ENCODE data around the gene PLEKHO1.
"Not testable (repeated sequence)": the region's sequence is repeated elsewhere in the genome, so short reads cannot be mapped to it uniquely, and the experiment has no call there.

The PLEKHO1 gene

GRCh38 chr1:150178548-150178947, 28.8 kb downstream of the PLEKHO1 start:
- H3K9me3 ChIP-seq (replicated peaks; ENCODE audit: low read length) = no peaks in the 10 kb centered on the region
- H3K36me3 ChIP-seq (ENCODE audit: insufficient read depth, low read length) = no peaks in the 10 kb centered on the region
- H3K4me2 ChIP-seq (ENCODE audit: low read length) = no peak overlapping the region
- H3K4me1 ChIP-seq (ENCODE audit: control insufficient read depth, insufficient read depth, low read length) = no peaks in the 10 kb centered on the region
- H3K4me3 ChIP-seq (ENCODE audit: low read length) = no peak overlapping the region
- no peaks in the 10 kb centered on the region for H3K27me3 ChIP-seq (ENCODE audit: control insufficient read depth, insufficient read depth, low read length)
- no peak overlapping the region for H3K9ac ChIP-seq (ENCODE audit: low read depth, low read length)

- Histone ChIP-seq H3K9ac (ENCODE audit: low read depth, low read length) (no peak overlapping the region), H3K4me2 (ENCODE audit: low read length) (no peak overlapping the region), H3K4me1 (ENCODE audit: control insufficient read depth, insufficient read depth, low read length) (no peaks in the 10 kb centered on the region), H3K9me3 (replicated peaks; ENCODE audit: low read length) (no peaks in the 10 kb centered on the region), H3K27me3 (ENCODE audit: control insufficient read depth, insufficient read depth, low read length) (no peaks in the 10 kb centered on the region), H3K4me3 (ENCODE audit: low read length) (no peak overlapping the region), H3K36me3 (ENCODE audit: insufficient read depth, low read length) (no peaks in the 10 kb centered on the region)
These were observed 30.2 kb downstream of the PLEKHO1 start for GRCh38 chr1:150179867-150180266.

- no peaks in the 10 kb centered on the region for H3K27me3 ChIP-seq (ENCODE audit: control insufficient read depth, insufficient read depth, low read length)
- no peaks in the 10 kb centered on the region for H3K9me3 ChIP-seq (replicated peaks; ENCODE audit: low read length)
- H3K9ac ChIP-seq (ENCODE audit: low read depth, low read length) = no peak overlapping the region
- H3K36me3 ChIP-seq (ENCODE audit: insufficient read depth, low read length) = no peaks in the 10 kb centered on the region
- H3K4me3 ChIP-seq (ENCODE audit: low read length) = no peak overlapping the region
- no peak overlapping the region for H3K4me2 ChIP-seq (ENCODE audit: low read length)
- no peaks in the 10 kb centered on the region for H3K4me1 ChIP-seq (ENCODE audit: control insufficient read depth, insufficient read depth, low read length)
These were observed 30.8 kb downstream of the PLEKHO1 start for GRCh38 chr1:150180474-150180873.

DNA sequence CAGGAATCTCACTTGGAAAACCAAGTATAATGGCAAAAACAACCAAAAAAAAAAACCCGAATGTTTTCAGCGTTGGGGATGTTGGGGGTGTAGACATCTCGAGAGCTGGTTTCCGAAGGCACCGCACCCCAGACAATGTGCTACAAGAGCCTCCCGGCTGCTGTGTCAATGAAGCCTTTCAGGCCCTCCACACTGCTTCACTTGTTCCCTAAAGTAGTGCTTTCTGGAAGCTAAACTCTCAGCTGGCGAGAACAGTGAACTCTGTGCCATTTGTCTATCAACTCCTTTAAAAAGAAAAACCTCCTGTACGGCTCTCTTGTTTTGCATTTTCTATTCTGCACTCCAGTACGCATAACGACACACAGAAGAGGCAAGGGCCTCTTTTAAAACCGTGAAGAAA, 32.5 kb downstream of the PLEKHO1 start:
- no peak overlapping the region for H3K9ac ChIP-seq (ENCODE audit: low read depth, low read length)
- H3K4me1 ChIP-seq (ENCODE audit: control insufficient read depth, insufficient read depth, low read length) = peaks cover 11% of the 10 kb centered on the region
- H3K4me2 ChIP-seq (ENCODE audit: low read length) = no peak overlapping the region

GRCh38 chr1:150183061-150183460, 33.3 kb downstream of the PLEKHO1 start:
- no peaks in the 10 kb centered on the region for H3K36me3 ChIP-seq (ENCODE audit: insufficient read depth, low read length)
- H3K4me2 ChIP-seq (ENCODE audit: low read length) = no peak overlapping the region
- no peaks in the 10 kb centered on the region for H3K27me3 ChIP-seq (ENCODE audit: control insufficient read depth, insufficient read depth, low read length)
- H3K9ac ChIP-seq (ENCODE audit: low read depth, low read length) = no peak overlapping the region
- no peak overlapping the region for H3K4me3 ChIP-seq (ENCODE audit: low read length)
- H3K9me3 ChIP-seq (replicated peaks; ENCODE audit: low read length) = no peaks in the 10 kb centered on the region
- H3K4me1 ChIP-seq (ENCODE audit: control insufficient read depth, insufficient read depth, low read length) = peaks cover 15% of the 10 kb centered on the region

More for the DNA sequence above, 32.5 kb downstream of the PLEKHO1 start:
- Histone ChIP-seq H3K36me3 (ENCODE audit: insufficient read depth, low read length) (no peaks in the 10 kb centered on the region), H3K4me3 (ENCODE audit: low read length) (no peak overlapping the region), H3K9me3 (replicated peaks; ENCODE audit: low read length) (no peaks in the 10 kb centered on the region), H3K27me3 (ENCODE audit: control insufficient read depth, insufficient read depth, low read length) (no peaks in the 10 kb centered on the region)

- no peak overlapping the region for H3K4me3 ChIP-seq (ENCODE audit: low read length)
These were observed 35.8 kb downstream of the PLEKHO1 start for GRCh38 chr1:150185481-150185880.

DNA sequence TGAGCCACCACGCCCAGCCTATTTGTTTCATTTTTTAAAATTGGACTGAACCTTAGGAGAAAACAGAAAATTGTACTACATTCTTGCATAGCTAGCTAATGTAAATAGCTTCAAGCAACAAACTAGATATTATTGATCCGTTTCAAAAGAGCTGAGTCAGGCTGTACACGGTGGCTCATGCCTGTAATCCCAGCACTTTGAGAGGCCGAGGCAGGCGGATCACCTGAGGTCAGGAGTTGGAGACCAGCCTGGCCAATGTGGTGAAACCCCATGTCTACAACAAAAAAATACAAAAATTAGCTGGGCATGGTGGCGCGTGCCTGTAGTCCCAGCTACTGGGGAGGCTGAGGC, 36.7 kb downstream of the PLEKHO1 start:
- H3K4me3 ChIP-seq (ENCODE audit: low read length); H3K9ac ChIP-seq (ENCODE audit: low read depth, low read length); H3K27me3 ChIP-seq (ENCODE audit: control insufficient read depth, insufficient read depth, low read length); H3K9me3 ChIP-seq (replicated peaks; ENCODE audit: low read length); H3K36me3 ChIP-seq (ENCODE audit: insufficient read depth, low read length): not testable (repeated sequence)
- Histone ChIP-seq H3K4me2 (ENCODE audit: low read length) (peak overlapping the region; percentile 73), H3K4me1 (ENCODE audit: control insufficient read depth, insufficient read depth, low read length) (peaks cover 15% of the 10 kb centered on the region)

More at GRCh38 chr1:150185481-150185880, 35.8 kb downstream of the PLEKHO1 start:
- Histone ChIP-seq H3K36me3 (ENCODE audit: insufficient read depth, low read length) (no peaks in the 10 kb centered on the region), H3K9me3 (replicated peaks; ENCODE audit: low read length) (no peaks in the 10 kb centered on the region), H3K4me2 (ENCODE audit: low read length) (no peak overlapping the region), H3K9ac (ENCODE audit: low read depth, low read length) (no peak overlapping the region), H3K4me1 (ENCODE audit: control insufficient read depth, insufficient read depth, low read length) (peaks cover 15% of the 10 kb centered on the region), H3K27me3 (ENCODE audit: control insufficient read depth, insufficient read depth, low read length) (no peaks in the 10 kb centered on the region)

GRCh38 chr1:150186789-150187559, 37.3 kb downstream of the PLEKHO1 start:
- peaks cover 18% of the 10 kb centered on the region for H3K4me1 ChIP-seq (ENCODE audit: control insufficient read depth, insufficient read depth, low read length)
- no peaks in the 10 kb centered on the region for H3K36me3 ChIP-seq (ENCODE audit: insufficient read depth, low read length)
- no peaks in the 10 kb centered on the region for H3K9me3 ChIP-seq (replicated peaks; ENCODE audit: low read length)
- peak overlapping the region; percentile 71 for H3K9ac ChIP-seq (ENCODE audit: low read depth, low read length)
- H3K4me2 ChIP-seq (ENCODE audit: low read length) = peak overlapping the region; percentile 73
- H3K4me3 ChIP-seq (ENCODE audit: low read length) = peak overlapping the region; percentile 56
- H3K27me3 ChIP-seq (ENCODE audit: control insufficient read depth, insufficient read depth, low read length) = no peaks in the 10 kb centered on the region

- Histone ChIP-seq H3K4me3 (ENCODE audit: low read length) (no peak overlapping the region), H3K9ac (ENCODE audit: low read depth, low read length) (no peak overlapping the region), H3K4me1 (ENCODE audit: control insufficient read depth, insufficient read depth, low read length) (peaks cover 24% of the 10 kb centered on the region), H3K9me3 (replicated peaks; ENCODE audit: low read length) (no peaks in the 10 kb centered on the region), H3K36me3 (ENCODE audit: insufficient read depth, low read length) (no peaks in the 10 kb centered on the region), H3K4me2 (ENCODE audit: low read length) (peak overlapping the region; percentile 45), H3K27me3 (ENCODE audit: control insufficient read depth, insufficient read depth, low read length) (no peaks in the 10 kb centered on the region)
These were observed 37.8 kb downstream of the PLEKHO1 start for GRCh38 chr1:150187560-150187931.

DNA sequence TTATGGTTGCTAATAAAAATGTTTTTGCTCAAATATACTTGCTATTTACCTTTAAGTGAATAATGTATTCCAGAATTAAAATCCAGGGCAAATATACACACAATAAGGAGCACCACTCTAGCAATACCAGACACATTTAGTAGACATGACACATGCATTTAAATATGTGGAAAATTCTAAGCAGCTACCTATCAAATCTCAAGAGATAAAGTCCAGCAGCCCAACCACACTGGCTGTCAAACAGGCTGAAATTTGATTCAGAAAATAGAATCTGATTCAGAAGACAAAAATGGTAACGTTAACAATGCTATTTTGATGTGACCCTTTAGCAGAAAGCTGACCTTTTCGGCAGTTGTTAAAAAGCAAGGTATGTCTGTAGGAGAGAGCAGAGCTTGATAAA, 42.3 kb downstream of the PLEKHO1 start:
- Histone ChIP-seq H3K4me1 (ENCODE audit: control insufficient read depth, insufficient read depth, low read length) (peaks cover 30% of the 10 kb centered on the region), H3K9me3 (replicated peaks; ENCODE audit: low read length) (no peaks in the 10 kb centered on the region), H3K4me2 (ENCODE audit: low read length) (peak overlapping the region; percentile 1), H3K36me3 (ENCODE audit: insufficient read depth, low read length) (no peaks in the 10 kb centered on the region), H3K4me3 (ENCODE audit: low read length) (no peak overlapping the region), H3K27me3 (ENCODE audit: control insufficient read depth, insufficient read depth, low read length) (no peaks in the 10 kb centered on the region), H3K9ac (ENCODE audit: low read depth, low read length) (no peak overlapping the region)

GRCh38 chr1:150194381-150195031, 44.8 kb downstream of the PLEKHO1 start:
- H3K9ac ChIP-seq (ENCODE audit: low read depth, low read length) = peak overlapping the region; percentile 20
- H3K9me3 ChIP-seq (replicated peaks; ENCODE audit: low read length) = no peaks in the 10 kb centered on the region
- no peak overlapping the region for H3K4me3 ChIP-seq (ENCODE audit: low read length)
- H3K27me3 ChIP-seq (ENCODE audit: control insufficient read depth, insufficient read depth, low read length) = no peaks in the 10 kb centered on the region
- H3K4me1 ChIP-seq (ENCODE audit: control insufficient read depth, insufficient read depth, low read length) = peaks cover 28% of the 10 kb centered on the region
- no peak overlapping the region for H3K4me2 ChIP-seq (ENCODE audit: low read length)
- H3K36me3 ChIP-seq (ENCODE audit: insufficient read depth, low read length) = no peaks in the 10 kb centered on the region

DNA sequence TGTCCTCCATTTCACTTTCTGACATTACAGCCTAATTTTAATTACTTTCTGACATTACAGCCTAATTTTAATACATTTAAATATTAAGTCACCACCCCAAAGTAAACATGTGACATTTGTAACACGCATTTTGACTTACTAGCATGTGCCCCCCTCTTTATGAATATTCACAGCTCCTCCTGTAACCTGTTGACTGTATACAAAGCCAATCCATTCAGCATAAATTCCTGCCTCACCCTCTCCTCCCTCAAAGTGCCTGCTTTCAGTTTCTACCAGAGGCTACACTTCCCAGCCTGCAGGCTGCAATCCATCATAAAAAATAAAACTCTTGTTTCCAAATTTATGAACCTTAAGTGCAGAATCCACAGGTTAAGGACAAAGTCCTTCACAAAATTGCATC, 46.7 kb downstream of the PLEKHO1 start:
- Histone ChIP-seq H3K27me3 (ENCODE audit: control insufficient read depth, insufficient read depth, low read length) (no peaks in the 10 kb centered on the region), H3K4me2 (ENCODE audit: low read length) (no peak overlapping the region), H3K4me1 (ENCODE audit: control insufficient read depth, insufficient read depth, low read length) (peaks cover 28% of the 10 kb centered on the region), H3K9me3 (replicated peaks; ENCODE audit: low read length) (no peaks in the 10 kb centered on the region), H3K4me3 (ENCODE audit: low read length) (no peak overlapping the region), H3K36me3 (ENCODE audit: insufficient read depth, low read length) (no peaks in the 10 kb centered on the region), H3K9ac (ENCODE audit: low read depth, low read length) (no peak overlapping the region)

Measured in skeletal muscle satellite cell (primary cell).